ENCODE results near the gene OGFOD3.
"Not testable (repeated sequence)": the region's sequence is repeated elsewhere in the genome, so short reads cannot be mapped to it uniquely, and the experiment has no call there.

OGFOD3 gene

GRCh38 chr17:82418001-82418986 lies at the start of gene OGFOD3, which contains the start of gene HEXD:
TSS of gene OGFOD3 (minus strand) at chr17:82418586. CDS start at chr17:82418485, 101 bp downstream.
TSS of gene HEXD (plus strand) at chr17:82418347. CDS start at chr17:82419800, 1,453 bp downstream.
- DNase-seq (ENCODE audit: low spot score): peak; percentile 87

- no peak for DNase-seq (ENCODE audit: low spot score)
Observed at GRCh38 chr17:82465023-82465603, 46.7 kb upstream of the OGFOD3 start.

- no peak for DNase-seq (ENCODE audit: low spot score)
Observed at GRCh38 chr17:82464567-82464929, 46.2 kb upstream of the OGFOD3 start.

- no peak for DNase-seq (ENCODE audit: low spot score)
Observed at GRCh38 chr17:82463925-82464566, 45.7 kb upstream of the OGFOD3 start.

- no peak for DNase-seq (ENCODE audit: low spot score)
Observed at GRCh38 chr17:82463391-82463790, 45.0 kb upstream of the OGFOD3 start.

GRCh38 chr17:82461827-82462524 lies 43.6 kb upstream of the OGFOD3 start:
- no peak for DNase-seq (ENCODE audit: low spot score)

GRCh38 chr17:82459936-82460335 lies 41.5 kb upstream of the OGFOD3 start:
- not testable (repeated sequence) for DNase-seq (ENCODE audit: low spot score)

- peak; percentile 27 for DNase-seq (ENCODE audit: low spot score)
Observed at GRCh38 chr17:82458885-82459424, 40.6 kb upstream of the OGFOD3 start.

- peak; percentile 98 for DNase-seq (ENCODE audit: low spot score)
Observed at GRCh38 chr17:82458179-82458884, 39.9 kb upstream of the OGFOD3 start, which contains the start of gene NARF. TSS of gene NARF (plus strand) at chr17:82458741. CDS start at chr17:82458804, 63 bp downstream.

- no peak for DNase-seq (ENCODE audit: low spot score)
Observed at GRCh38 chr17:82457929-82458178, 39.5 kb upstream of the OGFOD3 start.

GRCh38 chr17:82457073-82457928 lies 38.9 kb upstream of the OGFOD3 start:
- DNase-seq (ENCODE audit: low spot score): no peak

GRCh38 chr17:82453706-82454105 lies 35.3 kb upstream of the OGFOD3 start:
- not testable (repeated sequence) for DNase-seq (ENCODE audit: low spot score)

GRCh38 chr17:82453151-82453550 lies 34.8 kb upstream of the OGFOD3 start:
- DNase-seq (ENCODE audit: low spot score): not testable (repeated sequence)

- DNase-seq (ENCODE audit: low spot score): no peak
Observed at GRCh38 chr17:82452162-82452561, 33.8 kb upstream of the OGFOD3 start.

GRCh38 chr17:82450357-82451106 lies 32.1 kb upstream of the OGFOD3 start, which contains the start of gene CYBC1:
TSS of gene CYBC1 (minus strand) at chr17:82450752. CDS start at chr17:82449254, 1,498 bp downstream.
- peak; percentile 91 for DNase-seq (ENCODE audit: low spot score)

GRCh38 chr17:82449883-82450356 lies 31.5 kb upstream of the OGFOD3 start:
- DNase-seq (ENCODE audit: low spot score): no peak

GRCh38 chr17:82449131-82449882 lies 30.9 kb upstream of the OGFOD3 start:
- peak; percentile 98 for DNase-seq (ENCODE audit: low spot score)

- peak; percentile 85 for DNase-seq (ENCODE audit: low spot score)
Observed at GRCh38 chr17:82447876-82448275, 29.5 kb upstream of the OGFOD3 start.
